HCT116 (cell line): Measurements from ENCODE around the gene PDE4D. TPM values are rescaled to one million over a fixed set of nuclear protein-coding genes. Genes with fewer than 3 reads are reported as not detected.

Experiments used
- ATAC-seq: fragments of 200-7000 bp; cut with Tn5 transposase; 2 replicates; pipeline ENCODE4 v1.9.1; 2020; ENCODE audit warnings: mild to moderate bottlenecking, moderate library complexity
- BruUV-seq: library from RNA; stranded (reverse); fragments of 400-500 nt; replicated peaks from 2 replicates; lab custom pipeline; 2021; lab: Mats Ljungman, UMichigan
- CTCF ChIA-PET: fragments of 300-600 bp; sonication (Branson Sonifier 250); formaldehyde crosslinking; loops from one replicate; lab custom pipeline; 2021; ENCODE audit warnings: antibody characterized with exemption; lab: Charles Lee
- POLR2A ChIA-PET: fragments of 300-600, 350-600 bp; sonication (Branson Sonifier 250); formaldehyde crosslinking; loops from one replicate; lab custom pipeline; 2021; ENCODE audit warnings: antibody characterized with exemption; lab: Charles Lee
- RAD21 ChIA-PET, 2 experiments: fragments of 300-600 bp; sonication (Branson Sonifier 250); formaldehyde crosslinking; loops; one replicate each; lab custom pipeline; 2023; ENCODE audit warnings: low total read pairs in 2 of 2; ENCODE audit not compliant: uncharacterized antibody in 2 of 2, unreplicated experiment in 2 of 2, low non-redundant PET in 1 of 2; lab: Charles Lee
- DNase-seq: peaks from one replicate; pipeline ENCODE4 v3.0.0-alpha.2; 2010; ENCODE audit warnings: low read depth, low spot score
- H2AFZ ChIP-seq: fragments of 200-600 bp; shearing (Covaris generic), sonication (generic); 2 replicates; pipeline ENCODE4 v1.6.1; 2017; ENCODE audit warnings: low read depth, mixed run types, mixed read lengths, antibody characterized with exemption, low read length; ENCODE audit not compliant: poor library complexity, severe bottlenecking
- H3K27ac ChIP-seq: 2 replicates; pipeline ENCODE4 v1.5.1; 2012; ENCODE audit warnings: low read depth, low read length
- H3K27me3 ChIP-seq: fragments of 200-600 bp; sonication (generic); 2 replicates; pipeline ENCODE4 v1.6.1; 2016; ENCODE audit warnings: mixed run types, low read length, mixed read lengths; ENCODE audit not compliant: insufficient read depth
- H3K36me3 ChIP-seq, 2 experiments: fragments of 200-500 bp in 1 of 2; fragments of 200-600 bp in 1 of 2; sonication (Bioruptor generic) in 1 of 2; sonication (generic) in 1 of 2; 2 replicates each; pipeline versions ENCODE4 v1.5.1 to v1.6.1; 2014 to 2016; ENCODE audit warnings: low read length in 2 of 2, inconsistent platforms in 1 of 2, mixed read lengths in 1 of 2, mixed run types in 1 of 2; ENCODE audit not compliant: insufficient read depth in 2 of 2, control insufficient read depth in 1 of 2
- H3K4me1 ChIP-seq, 2 experiments: fragments of 200-600 bp in 1 of 2; sonication (generic) in 1 of 2; 2 replicates each; pipeline versions ENCODE4 v1.5.1 to v1.6.1; 2012 to 2017; ENCODE audit warnings: low read length in 2 of 2, inconsistent platforms in 1 of 2, mild to moderate bottlenecking in 1 of 2, mixed read lengths in 1 of 2, mixed run types in 1 of 2, moderate library complexity in 1 of 2; ENCODE audit not compliant: insufficient read depth in 2 of 2, control insufficient read depth in 1 of 2
- H3K4me2 ChIP-seq: fragments of 200-600 bp; sonication (generic); 2 replicates; pipeline ENCODE4 v1.6.1; 2017; ENCODE audit warnings: mixed run types, low read length, mixed read lengths
- H3K4me3 ChIP-seq, 2 experiments: fragments of 200-600 bp in 1 of 2; sonication (generic) in 1 of 2; replicated peaks in 1 of 2; 2 replicates each; pipeline ENCODE4 v1.5.1; 2011 to 2016; ENCODE audit warnings: low read length in 2 of 2, control low read depth in 1 of 2, low read depth in 1 of 2, mild to moderate bottlenecking in 1 of 2, mixed read lengths in 1 of 2, mixed run types in 1 of 2
- H3K79me2 ChIP-seq: fragments of 200-600 bp; sonication (generic); 2 replicates; pipeline ENCODE4 v1.6.1; 2017; ENCODE audit warnings: mild to moderate bottlenecking, mixed run types, low read length, moderate library complexity, mixed read lengths; ENCODE audit not compliant: insufficient read depth
- H3K9ac ChIP-seq: fragments of 200-600 bp; sonication (generic); 2 replicates; pipeline ENCODE4 v1.6.1; 2016; ENCODE audit warnings: low read length, mixed read lengths
- H3K9me2 ChIP-seq: fragments of 200-600 bp; sonication (generic), shearing (Covaris generic); 2 replicates; pipeline ENCODE4 v1.6.1; 2017; ENCODE audit warnings: mixed run types, mild to moderate bottlenecking, moderate library complexity; ENCODE audit not compliant: insufficient read depth
- H3K9me3 ChIP-seq, 2 experiments: fragments of 200-500 bp in 1 of 2; fragments of 200-600 bp in 1 of 2; sonication (Bioruptor generic) in 1 of 2; sonication (generic) in 1 of 2; 2 replicates each; pipeline ENCODE4 v1.6.1; 2014 to 2017; ENCODE audit warnings: low read length in 2 of 2, mixed read lengths in 2 of 2, inconsistent platforms in 1 of 2, low read depth in 1 of 2, mild to moderate bottlenecking in 1 of 2, mixed run types in 1 of 2, moderate library complexity in 1 of 2; ENCODE audit not compliant: control insufficient read depth in 1 of 2, insufficient read depth in 1 of 2
- H4K20me1 ChIP-seq: fragments of 200-600 bp; sonication (generic), shearing (Covaris generic); 2 replicates; pipeline ENCODE4 v1.6.1; 2017; ENCODE audit warnings: mixed run types, mild to moderate bottlenecking, moderate library complexity; ENCODE audit not compliant: insufficient read depth
- CBX3 ChIP-seq: IDR thresholded peaks from 2 replicates; pipeline ENCODE4 v1.6.1; 2012; ENCODE audit warnings: low read depth
- ELF1 ChIP-seq: IDR thresholded peaks from 2 replicates; pipeline ENCODE4 v1.6.1; 2012; ENCODE audit warnings: low read depth, borderline replicate concordance
- EZH2 ChIP-seq: fragments of 200-600 bp; sonication (generic); IDR thresholded peaks from 2 replicates; pipeline ENCODE4 v1.6.1; 2017; ENCODE audit warnings: antibody characterized with exemption, mixed run types
- EZH2phosphoT487 ChIP-seq: fragments of 200-600 bp; IDR thresholded peaks from 2 replicates; pipeline ENCODE4 v1.6.1; 2018; ENCODE audit warnings: antibody characterized with exemption, borderline replicate concordance
- JUND ChIP-seq: IDR thresholded peaks from 2 replicates; pipeline ENCODE4 v1.6.1; 2012
- POLR2A ChIP-seq: IDR thresholded peaks from 2 replicates; pipeline ENCODE4 v1.7.0; 2011; ENCODE audit warnings: borderline replicate concordance; ENCODE audit not compliant: insufficient read depth, insufficient read length; ENCODE audit errors: extremely low read depth
- RAD21 ChIP-seq: IDR thresholded peaks from 2 replicates; pipeline ENCODE4 v1.6.1; 2012; ENCODE audit warnings: low read depth, mild to moderate bottlenecking
- SIN3A ChIP-seq: IDR thresholded peaks from 2 replicates; pipeline ENCODE4 v1.6.1; 2012; ENCODE audit warnings: low read depth
- SP1 ChIP-seq: IDR thresholded peaks from 2 replicates; pipeline ENCODE4 v1.6.1; 2012; ENCODE audit warnings: low read depth
- YY1 ChIP-seq: IDR thresholded peaks from 2 replicates; pipeline ENCODE4 v1.6.1; 2011; ENCODE audit warnings: low read length, low read depth, moderate library complexity, mild to moderate bottlenecking; ENCODE audit not compliant: insufficient replicate concordance; ENCODE audit errors: extremely low read depth
- ZFX ChIP-seq: fragments of 450-650 bp; IDR thresholded peaks from 2 replicates; pipeline ENCODE4 v1.6.1; 2017
- ZNF274 ChIP-seq: fragments of 200-500 bp; sonication (Bioruptor generic); IDR thresholded peaks from 2 replicates; pipeline ENCODE4 v1.6.1; 2014; ENCODE audit warnings: mild to moderate bottlenecking, low read depth, low read length, inconsistent platforms
- intact Hi-C: fragments of 100-400 bp; cut with micrococcal nuclease; formaldehyde crosslinking; loops from 2 replicates; pipeline ENCODE4 v1.10.0; 2022
- total RNA-seq: library from RNA; stranded (reverse); gene quantifications from one replicate; pipeline ENCODE4 v1.2.1, GENCODE V29; 2021; ENCODE audit not compliant: unreplicated experiment
- TF ChIP-seq, protein P1 (sequence below): IDR thresholded peaks from 2 replicates; pipeline ENCODE4 v1.6.1; 2012

The PDE4D gene
- total RNA-seq, 1 experiment from 2014 or later, result 1.1 TPM

DNA sequence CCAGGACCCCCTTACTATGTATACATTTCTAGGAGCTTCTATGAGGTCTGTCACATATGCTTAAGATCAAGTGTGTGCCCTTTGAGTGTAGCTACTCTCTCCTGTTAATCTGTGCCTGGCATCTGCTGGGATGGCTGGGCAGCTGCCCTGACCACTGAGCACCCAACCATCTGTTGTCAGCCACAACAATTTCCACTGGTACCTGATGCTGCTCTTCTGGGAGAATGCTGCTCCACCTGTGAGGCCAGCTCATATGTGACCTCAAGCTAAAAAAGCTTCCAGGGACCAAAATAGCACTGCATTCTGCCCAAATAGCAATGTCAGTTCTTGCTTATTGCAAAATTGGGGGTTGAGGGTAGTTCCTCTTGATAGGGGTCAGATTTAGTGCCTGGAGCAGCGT, 715.0 kb downstream of the PDE4D start:
- Histone ChIP-seq H3K9ac (no peak overlapping the region), H3K9me3 (no peaks in the 10 kb centered on the region), H3K27ac (no peak overlapping the region), H3K36me3 (no peaks in the 10 kb centered on the region), H3K79me2 (no peaks in the 10 kb centered on the region), H3K4me2 (no peak overlapping the region), H4K20me1 (no peaks in the 10 kb centered on the region), H3K9me2 (no peaks in the 10 kb centered on the region), H2AFZ (no peak overlapping the region), H3K4me1 (no peaks in the 10 kb centered on the region), H3K4me3 (no peak overlapping the region), H3K27me3 (peaks cover 20% of the 10 kb centered on the region)
- ChIA-PET POLR2A (no interaction called here), RAD21 (no interaction called here), CTCF (no interaction called here)
- ATAC-seq, result no peak
- intact Hi-C loops, result no loop called here
- DNase-seq, result no peak
- BruUV-seq, result no TSS peak
- TF ChIP-seq POLR2A, result no peak

DNA sequence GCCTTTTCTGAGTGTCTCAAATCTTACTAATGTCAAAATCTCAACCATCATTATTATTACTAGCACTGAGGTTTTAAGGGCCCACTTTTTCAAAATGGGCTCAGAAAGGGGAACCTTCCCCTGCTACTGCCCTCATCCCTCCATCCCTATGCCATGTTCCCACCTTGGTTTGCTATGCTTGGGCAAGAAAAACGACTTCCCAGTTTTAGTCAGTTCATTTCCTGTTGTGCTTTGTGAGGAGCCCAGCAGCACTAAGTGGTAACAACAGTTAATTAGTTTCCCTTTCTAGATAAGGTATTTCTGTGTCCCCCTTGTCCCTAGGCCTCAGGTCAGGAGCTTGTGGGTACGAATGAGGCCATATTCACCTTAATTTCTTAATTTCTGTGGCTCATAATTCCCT, 715.5 kb downstream of the PDE4D start:
- Histone ChIP-seq H3K4me1 (no peaks in the 10 kb centered on the region), H3K4me3 (no peak overlapping the region), H3K9me2 (no peaks in the 10 kb centered on the region), H3K27me3 (peaks cover 15% of the 10 kb centered on the region), H3K9ac (no peak overlapping the region), H2AFZ (no peak overlapping the region), H3K4me2 (no peak overlapping the region), H3K79me2 (no peaks in the 10 kb centered on the region), H3K9me3 (no peaks in the 10 kb centered on the region), H3K27ac (no peak overlapping the region), H4K20me1 (no peaks in the 10 kb centered on the region), H3K36me3 (no peaks in the 10 kb centered on the region)
- RAD21 ChIA-PET, result no interaction called here
- CTCF ChIA-PET, result no interaction called here
- no peak for DNase-seq
- ATAC-seq, result no peak
- TF ChIP-seq SIN3A (no peak), YY1 (no peak), EZH2 (no peak), POLR2A (no peak), ELF1 (no peak), ZNF274 (no peak), ZFX (no peak), CBX3 (no peak), RAD21 (no peak), SP1 (no peak), EZH2phosphoT487 (no peak), JUND (no peak)
- TF ChIP-seq, protein P1, sequence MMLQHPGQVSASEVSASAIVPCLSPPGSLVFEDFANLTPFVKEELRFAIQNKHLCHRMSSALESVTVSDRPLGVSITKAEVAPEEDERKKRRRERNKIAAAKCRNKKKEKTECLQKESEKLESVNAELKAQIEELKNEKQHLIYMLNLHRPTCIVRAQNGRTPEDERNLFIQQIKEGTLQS, result no peak
- no TSS peak for BruUV-seq
- intact Hi-C loops, result no loop called here
- POLR2A ChIA-PET, result no interaction called here
